Heart right ventricle (tissue), 16 donors: Measurements from ENCODE around the gene PPP2R3B. TPM values are rescaled to one million over a fixed set of nuclear protein-coding genes. Genes with fewer than 3 reads are reported as not detected.

Source experiments
- ATAC-seq, 8 donors: fragments of 200-7000 bp; cut with Tn5 transposase; one replicate each; pipeline ENCODE4 v1.9.1; 2020; ENCODE audit warnings: mild to moderate bottlenecking in 8 of 8, moderate library complexity in 8 of 8, moderate number of reproducible peaks in 1 of 8
- DNase-seq, 2 donors: peaks; one replicate each; pipeline ENCODE4 v3.0.0-alpha.2; 2020
- H3K27ac ChIP-seq, 10 donors: fragments of 200-600 bp; sonication (generic) in 2 of 10; one replicate each; pipeline versions ENCODE4 v1.5.0 to v1.8.0; 2020 to 2022; ENCODE audit warnings: mild to moderate bottlenecking in 3 of 10
- H3K27me3 ChIP-seq, 7 donors: fragments of 200-600 bp; one replicate each; pipeline ENCODE4 v1.8.0; 2021 to 2022; ENCODE audit warnings: mild to moderate bottlenecking in 2 of 7
- H3K36me3 ChIP-seq, 9 donors: fragments of 200-600 bp; sonication (generic) in 1 of 9; one replicate each; pipeline versions ENCODE4 v1.5.0 to v1.8.0; 2020 to 2022; ENCODE audit warnings: mild to moderate bottlenecking in 2 of 9
- H3K4me1 ChIP-seq, 9 donors: fragments of 200-600 bp; sonication (generic) in 1 of 9; one replicate each; pipeline versions ENCODE4 v1.5.0 to v1.8.0; 2020 to 2022; ENCODE audit warnings: mild to moderate bottlenecking in 4 of 9
- H3K4me3 ChIP-seq, 10 donors: fragments of 200-600 bp; sonication (generic) in 2 of 10; one replicate each; pipeline versions ENCODE4 v1.5.0 to v1.8.0; 2020 to 2022; ENCODE audit warnings: mild to moderate bottlenecking in 7 of 10, moderate library complexity in 2 of 10
- H3K9me3 ChIP-seq, 11 donors: fragments of 200-600 bp in 10 of 11; sonication (generic) in 2 of 11; one replicate each; pipeline versions ENCODE4 v1.5.0 to v1.8.0; 2013 to 2022; ENCODE audit warnings: mild to moderate bottlenecking in 2 of 11, control low read depth in 1 of 11, moderate library complexity in 1 of 11
- CTCF ChIP-seq, 9 donors: fragments of 200-600 bp; sonication (generic) in 2 of 9; IDR thresholded peaks; one replicate each; pipeline versions ENCODE4 v1.5.0 to v1.8.0; 2021 to 2022; ENCODE audit warnings: antibody characterized with exemption in 9 of 9, mild to moderate bottlenecking in 5 of 9, moderate library complexity in 1 of 9
- WGBS, 2 donors: extraction: QIAGEN DNeasy Blood & Tissue Kit; methylation state at CpG; one replicate each; pipeline ENCODE4 v1.1.7; 2013; ENCODE audit warnings: inconsistent platforms in 1 of 2; 5-methylcytosine and 5-hydroxymethylcytosine counted together
- intact Hi-C, 10 donors: fragments of 100-400 bp; cut with DNase I; formaldehyde crosslinking; loops; one replicate each; pipeline versions ENCODE4 v1.11.1 to v1.14.2; 2022
- polyA plus RNA-seq, 2 donors: library from polyadenylated mRNA; stranded (reverse); fragments of 200-250 nt; gene quantifications; one replicate each; pipeline ENCODE4 v1.2.3, GENCODE V29; 2013
- total RNA-seq, 10 donors: library from RNA; stranded (reverse); fragmentation: NEBNext Ultra II Directional in 3 of 10; extraction: Animal tissue kit (Norgen Biotek cat#: 25700) in 3 of 10; gene quantifications; one replicate each; pipeline versions ENCODE4 v1.2.1 to v1.2.4, GENCODE V29; 2021 to 2023
- donor health status: Arrhythmogenic right ventricular cardiomyopathy.
- donor health status: ischemic (EF 13 %, LVEDD 7.1; RV severe dilation, severe dysfunction).
- donor health status: healthy with polysubstance abuse.
- donor health status: DM: no; HTN: yes; CAD: no.
- donor health status: DM: no; HTN: no; CAD: no.
- donor health status: ischemic (EF 25% LVEDD 6.9; RV normal size, moderate dysfunction).
- donor health status: ischemic (EF 25% LVEDD 5.7; RV mildly dilated, moderate dysfunction).
- donor health status: healthy.
- donor health status: DM: yes; HTN: yes; CAD: no.
- donor health status: Ischemic cardiomyopathy.
- donor health status: ischemic (EF 35%, LVEDD 5.7; RV mildly dilated, moderate dysfunction).
- donor health status: nonischemic (EF 11% LVEDD 7.7; RV severe dilation, severe dysfunction).
- donor health status: DM: yes; HTN: yes; CAD: no.
- donor health status: PGD.
- donor health status: ischemic (EF 29% LVEDD 5.4; RV normal size, mild dysfunction).
- donor health status: nonischemic (EF 23%, LVEDD 6.1; RV moderate dilation, normal function).

Gene PPP2R3B
- total and polyA plus RNA-seq, 12 donors, result 73.9 to 362 (median 128) TPM

GRCh38 chrX:345020-345925 lies 41.4 kb downstream of the PPP2R3B start:
- WGBS, 2 donors, result 96 to 97% methylated on average over 61 to 63 of the region's 63 CpGs
- Histone ChIP-seq H3K4me1 (peaks cover 0 to 17% (median 3%) of the 10 kb centered on the region in 9 donors), H3K4me3 (no peak overlapping the region), H3K36me3 (peaks cover 0 to 32% (median 3%) of the 10 kb centered on the region in 9 donors), H3K27ac (no peak overlapping the region), H3K9me3 (peaks cover 0 to 2% (median 0%) of the 10 kb centered on the region in 11 donors), H3K27me3 (no peaks in the 10 kb centered on the region)
- ATAC-seq, result no peak
- no peak for DNase-seq
- intact Hi-C loops, result no loop called here
- TF ChIP-seq CTCF (IDR thresholded peaks at IDR 0.05), result no peak

GRCh38 chrX:344371-344901 lies 42.3 kb downstream of the PPP2R3B start:
- ATAC-seq, result peak in 1 of 8 donors; percentile 18

GRCh38 chrX:341541-342101 lies 45.1 kb downstream of the PPP2R3B start:
- no peak for TF ChIP-seq CTCF (IDR thresholded peaks at IDR 0.05)
- 95 to 96% methylated on average over 36 of the region's 36 CpGs for WGBS, 2 donors
- H3K4me1 ChIP-seq, result no peaks in the 10 kb centered on the region
- H3K36me3 ChIP-seq, result peaks cover 0 to 50% (median 8%) of the 10 kb centered on the region in 9 donors
- ATAC-seq (no peak), DNase-seq (no peak)
- no peak overlapping the region for H3K4me3 ChIP-seq
- peaks cover 0 to 2% (median 0%) of the 10 kb centered on the region in 11 donors for H3K9me3 ChIP-seq
- intact Hi-C loops, result no loop called here
- H3K27ac ChIP-seq, result no peak overlapping the region
- no peaks in the 10 kb centered on the region for H3K27me3 ChIP-seq

More at GRCh38 chrX:344371-344901, 42.3 kb downstream of the PPP2R3B start:
- intact Hi-C loops, result no loop called here
- 97 to 99% methylated on average over 47 of the region's 47 CpGs for WGBS, 2 donors
- Histone ChIP-seq H3K4me3 (no peak overlapping the region), H3K36me3 (peaks cover 0 to 32% (median 3%) of the 10 kb centered on the region in 9 donors), H3K27ac (no peak overlapping the region), H3K4me1 (peaks cover 0 to 13% (median 2%) of the 10 kb centered on the region in 9 donors), H3K27me3 (no peaks in the 10 kb centered on the region), H3K9me3 (peaks cover 0 to 2% (median 0%) of the 10 kb centered on the region in 11 donors)
- DNase-seq, result no peak
- no peak for TF ChIP-seq CTCF (IDR thresholded peaks at IDR 0.05)

- TF ChIP-seq CTCF (IDR thresholded peaks at IDR 0.05), result no peak
- Histone ChIP-seq H3K4me1 (no peaks in the 10 kb centered on the region), H3K36me3 (peaks cover 0 to 53% (median 16%) of the 10 kb centered on the region in 9 donors), H3K4me3 (no peak overlapping the region), H3K9me3 (peaks cover 0 to 2% (median 0%) of the 10 kb centered on the region in 11 donors), H3K27me3 (no peaks in the 10 kb centered on the region), H3K27ac (no peak overlapping the region)
- intact Hi-C loops, result no loop called here
- ATAC-seq (peak in 1 of 8 donors; percentile 36), DNase-seq (no peak)
- 93 to 98% methylated on average over 48 to 51 of the region's 52 CpGs for WGBS, 2 donors
Measured at GRCh38 chrX:340641-341423, 45.9 kb downstream of the PPP2R3B start.
